IMR-90 (cell line): ENCODE data around the gene TMEM205. TPM values are rescaled to one million over a fixed set of nuclear protein-coding genes. Genes with fewer than 3 reads are reported as not detected.

ENCODE experiments used
- ATAC-seq: fragments of 200-7000 bp; cut with Tn5 transposase; 2 replicates; pipeline ENCODE4 v1.9.1; 2020; ENCODE audit warnings: low read depth, mild to moderate bottlenecking, moderate library complexity
- BruUV-seq: library from RNA; stranded (reverse); fragments of 400-500 nt; replicated peaks from 2 replicates; lab custom pipeline; 2021; lab: Mats Ljungman, UMichigan
- CTCF ChIA-PET: fragments of 300-600 bp; formaldehyde crosslinking; extraction: SDS; loops from one replicate; lab custom pipeline; 2021; ENCODE audit warnings: antibody characterized with exemption; lab: Yijun Ruan, JAX
- POLR2A ChIA-PET: fragments of 300-600 bp; sonication (Branson Sonifier 250); formaldehyde crosslinking; loops from one replicate; lab custom pipeline; 2022; ENCODE audit warnings: antibody characterized with exemption; ENCODE audit not compliant: unreplicated experiment; lab: Charles Lee
- DNase-seq: peaks from one replicate; pipeline ENCODE4 v3.0.0; 2013
- H2AFZ ChIP-seq: replicated peaks from 2 replicates; pipeline ENCODE3; 2013; ENCODE audit warnings: low read length, mild to moderate bottlenecking; ENCODE audit not compliant: poor library complexity
- H2AK5ac ChIP-seq: 2 replicates; pipeline ENCODE4 v1.6.1; 2013; ENCODE audit warnings: low read depth, low read length, inconsistent platforms
- H2AK9ac ChIP-seq: replicated peaks from 2 replicates; pipeline ENCODE3; 2013; ENCODE audit warnings: mild to moderate bottlenecking, low read depth, low read length, moderate library complexity; ENCODE audit not compliant: poor library complexity
- H2BK120ac ChIP-seq: 2 replicates; pipeline ENCODE4 v1.6.1; 2013; ENCODE audit warnings: low read depth, low read length, inconsistent platforms
- H2BK15ac ChIP-seq: 3 replicates; pipeline ENCODE4 v1.6.1; 2013; ENCODE audit warnings: low read depth, low read length, inconsistent platforms
- H2BK20ac ChIP-seq: 2 replicates; pipeline ENCODE4 v1.6.1; 2013; ENCODE audit warnings: low read depth, mild to moderate bottlenecking, inconsistent platforms, low read length, moderate library complexity
- H2BK5ac ChIP-seq: 2 replicates; pipeline ENCODE4 v1.6.1; 2013; ENCODE audit warnings: mild to moderate bottlenecking, low read depth, low read length, inconsistent platforms; ENCODE audit not compliant: poor library complexity, severe bottlenecking
- H3K14ac ChIP-seq: replicated peaks from 2 replicates; pipeline ENCODE4 v1.6.1; 2013; ENCODE audit warnings: low read depth, low read length, inconsistent platforms
- H3K18ac ChIP-seq: 2 replicates; pipeline ENCODE4 v1.6.1; 2013; ENCODE audit warnings: low read depth, low read length, control low read depth
- H3K23ac ChIP-seq: 2 replicates; pipeline ENCODE4 v1.6.1; 2013; ENCODE audit warnings: low read depth, low read length, inconsistent platforms
- H3K27ac ChIP-seq: 2 replicates; pipeline ENCODE4 v1.5.1; 2013; ENCODE audit warnings: mild to moderate bottlenecking, control low read depth, low read length; ENCODE audit not compliant: insufficient read depth
- H3K27me3 ChIP-seq: 2 replicates; pipeline ENCODE4 v1.6.1; 2013; ENCODE audit warnings: low read length; ENCODE audit not compliant: control insufficient read depth, insufficient read depth
- H3K36me3 ChIP-seq: 2 replicates; pipeline ENCODE4 v1.6.1; 2013; ENCODE audit warnings: low read length, mixed read lengths; ENCODE audit not compliant: control insufficient read depth, insufficient read depth
- H3K4ac ChIP-seq: 2 replicates; pipeline ENCODE4 v1.6.1; 2013; ENCODE audit warnings: low read depth, low read length, inconsistent platforms
- H3K4me1 ChIP-seq: 2 replicates; pipeline ENCODE4 v1.6.1; 2013; ENCODE audit warnings: low read length, mixed read lengths; ENCODE audit not compliant: control insufficient read depth, insufficient read depth
- H3K4me2 ChIP-seq: 2 replicates; pipeline ENCODE4 v1.6.1; 2013; ENCODE audit warnings: low read depth, mild to moderate bottlenecking, control low read depth, low read length, moderate library complexity
- H3K4me3 ChIP-seq: 2 replicates; pipeline ENCODE4 v1.5.1; 2013; ENCODE audit warnings: low read depth, mild to moderate bottlenecking, control low read depth, low read length, moderate library complexity; ENCODE audit not compliant: insufficient read depth
- H3K56ac ChIP-seq: 2 replicates; pipeline ENCODE4 v1.6.1; 2013; ENCODE audit warnings: low read length, inconsistent platforms; ENCODE audit not compliant: insufficient read depth; ENCODE audit errors: extremely low read depth
- H3K79me1 ChIP-seq, 2 experiments: 2 replicates each; pipeline ENCODE4 v1.6.1; 2013; ENCODE audit warnings: low read length in 2 of 2, inconsistent platforms in 1 of 2, low read depth in 1 of 2
- H3K9ac ChIP-seq: 2 replicates; pipeline ENCODE4 v1.6.1; 2013; ENCODE audit warnings: low read depth, low read length, control low read depth
- H3K9me1 ChIP-seq: 2 replicates; pipeline ENCODE4 v1.6.1; 2013; ENCODE audit warnings: low read length, inconsistent platforms; ENCODE audit not compliant: insufficient read depth
- H3K9me3 ChIP-seq: 2 replicates; pipeline ENCODE4 v1.6.1; 2013; ENCODE audit warnings: low read length; ENCODE audit not compliant: control insufficient read depth, insufficient read depth
- H4K20me1 ChIP-seq: 2 replicates; pipeline ENCODE4 v1.6.1; 2013; ENCODE audit warnings: low read length, inconsistent platforms; ENCODE audit not compliant: insufficient read depth
- H4K5ac ChIP-seq: 2 replicates; pipeline ENCODE4 v1.6.1; 2013; ENCODE audit warnings: mild to moderate bottlenecking, low read depth, low read length, control low read depth
- H4K8ac ChIP-seq, 2 experiments: 2 replicates each; pipeline ENCODE4 v1.6.1; 2013; ENCODE audit warnings: low read depth in 2 of 2, low read length in 2 of 2, control low read depth in 1 of 2, inconsistent platforms in 1 of 2
- H4K91ac ChIP-seq: 2 replicates; pipeline ENCODE4 v1.6.1; 2013; ENCODE audit warnings: low read depth, low read length, inconsistent platforms; ENCODE audit not compliant: insufficient read depth
- BHLHE40 ChIP-seq: fragments of 150-350 bp; IDR thresholded peaks from 2 replicates; pipeline ENCODE4 v1.6.1; 2016; ENCODE audit warnings: mild to moderate bottlenecking, low read depth, low read length
- CHD1 ChIP-seq: IDR thresholded peaks from 2 replicates; pipeline ENCODE4 v1.6.1; 2012; ENCODE audit warnings: low read depth, low read length, improper control_type of control experiment
- ELK1 ChIP-seq: fragments of 150-350 bp; IDR thresholded peaks from 2 replicates; pipeline ENCODE4 v1.6.1; 2016; ENCODE audit warnings: low read depth, mild to moderate bottlenecking, low read length, moderate library complexity, borderline replicate concordance
- FOS ChIP-seq: fragments of 150-350 bp; IDR thresholded peaks from 2 replicates; pipeline ENCODE4 v1.6.1; 2016; ENCODE audit warnings: low read depth, low read length
- MAZ ChIP-seq: IDR thresholded peaks from 2 replicates; pipeline ENCODE4 v1.6.1; 2012; ENCODE audit warnings: low read depth, mild to moderate bottlenecking, low read length, improper control_type of control experiment, moderate library complexity, borderline replicate concordance
- MXI1 ChIP-seq: IDR thresholded peaks from 2 replicates; pipeline ENCODE4 v1.6.1; 2012; ENCODE audit warnings: low read depth, mild to moderate bottlenecking, low read length, moderate library complexity, borderline replicate concordance
- NFE2L2 ChIP-seq: fragments of 150-350 bp; IDR thresholded peaks from 2 replicates; pipeline ENCODE4 v1.6.1; 2016; ENCODE audit warnings: low read depth, mild to moderate bottlenecking, low read length
- POLR2A ChIP-seq: IDR thresholded peaks from 2 replicates; pipeline ENCODE4 v1.6.1; 2012; ENCODE audit warnings: mild to moderate bottlenecking, low read depth, low read length
- RAD21 ChIP-seq: IDR thresholded peaks from 2 replicates; pipeline ENCODE4 v1.6.1; 2012; ENCODE audit warnings: low read length, improper control_type of control experiment
- RCOR1 ChIP-seq: IDR thresholded peaks from 2 replicates; pipeline ENCODE4 v1.6.1; 2012; ENCODE audit warnings: mild to moderate bottlenecking, low read length, improper control_type of control experiment; ENCODE audit not compliant: insufficient replicate concordance
- RFX5 ChIP-seq: IDR thresholded peaks from 2 replicates; pipeline ENCODE4 v1.8.0; 2012; ENCODE audit warnings: low read depth, mild to moderate bottlenecking, low read length, moderate library complexity
- SMC3 ChIP-seq: fragments of 150-350 bp; IDR thresholded peaks from 2 replicates; pipeline ENCODE4 v1.6.1; 2016; ENCODE audit warnings: low read depth, mild to moderate bottlenecking, antibody characterized with exemption, low read length, moderate library complexity
- USF2 ChIP-seq: fragments of 150-350 bp; IDR thresholded peaks from 2 replicates; pipeline ENCODE4 v1.6.1; 2017; ENCODE audit warnings: mild to moderate bottlenecking, antibody characterized with exemption, low read length, low read depth
- WGBS, 2 experiments: methylation state at CpG; one replicate each; pipeline versions ENCODE4 v1.1.5 to v1.1.7; 2013; ENCODE audit warnings: missing lambda C conversion rate in 2 of 2; ENCODE audit not compliant: insufficient read length in 1 of 2; ENCODE audit errors: extremely low coverage in 2 of 2; 5-methylcytosine and 5-hydroxymethylcytosine counted together
- dilution Hi-C: fragments of 300-500 bp; cut with HindIII; formaldehyde crosslinking; loops from one replicate; pipeline ENCODE4 v1.14.3; 2018; ENCODE audit warnings: low sequenced_read_pairs; ENCODE audit not compliant: unreplicated experiment
- in situ Hi-C: fragments of 300-500 bp; cut with MboI; formaldehyde crosslinking; loops from 3 replicates; pipeline ENCODE4 v1.14.3; 2019; ENCODE audit warnings: low sequenced_read_pairs, inconsistent platforms, mixed read lengths
- intact Hi-C: fragments of 100-400 bp; cut with micrococcal nuclease; formaldehyde crosslinking; loops from 2 replicates; pipeline ENCODE4 v1.10.0; 2022
- polyA plus RNA-seq, 3 experiments: library from polyadenylated mRNA; depleted of rRNA; stranded (reverse); fragments of >200 nt; gene quantifications; 2 replicates each; pipeline ENCODE4 v1.2.3, GENCODE V29; 2012; ENCODE audit warnings: low replicate concordance in 1 of 3
- total RNA-seq: library from RNA; depleted of rRNA; stranded (reverse); fragments of >200 nt; gene quantifications from 2 replicates; pipeline ENCODE4 v1.2.3, GENCODE V29; 2012

The TMEM205 gene
- total and polyA plus RNA-seq, 2 of the 4 experiments (the other 2 are of a cell fraction): 110 to 136 TPM

- H3K79me1 ChIP-seq: peaks cover 13 to 23% of the 10 kb centered on the region in 2 experiments
- no peak overlapping the region for H3K27ac ChIP-seq
- H2BK20ac ChIP-seq: no peak overlapping the region
- peaks cover 30% of the 10 kb centered on the region for H3K36me3 ChIP-seq
- H3K23ac ChIP-seq: no peak overlapping the region
- no CpG with 5 or more reads among the region's 11 CpGs for WGBS, 2 experiments
- H3K14ac ChIP-seq: no peak overlapping the region
- dilution Hi-C loops: no loop called here
- no peak overlapping the region for H3K18ac ChIP-seq
- no TSS peak for BruUV-seq
- no peaks in the 10 kb centered on the region for H3K27me3 ChIP-seq
- peaks cover 16% of the 10 kb centered on the region for H4K20me1 ChIP-seq
- DNase-seq (no peak), ATAC-seq (no peak)
- TF ChIP-seq RCOR1 (no peak), MAZ (no peak), USF2 (no peak), SMC3 (no peak), FOS (no peak), RAD21 (no peak), ELK1 (no peak), CHD1 (no peak), POLR2A (no peak), BHLHE40 (no peak), NFE2L2 (no peak), RFX5 (no peak), MXI1 (no peak)
- no peak overlapping the region for H2BK5ac ChIP-seq
- peaks cover 21% of the 10 kb centered on the region for H3K9me1 ChIP-seq
- no peak overlapping the region for H4K5ac ChIP-seq
- H3K9me3 ChIP-seq: no peaks in the 10 kb centered on the region
- H3K9ac ChIP-seq: no peak overlapping the region
- H3K4me2 ChIP-seq: no peak overlapping the region
- H3K56ac ChIP-seq: no peak overlapping the region
- no peak overlapping the region for H4K8ac ChIP-seq
- H3K4me3 ChIP-seq: no peak overlapping the region
- H3K4me1 ChIP-seq: peaks cover 8% of the 10 kb centered on the region
- H2BK15ac ChIP-seq: no peak overlapping the region
- no peak overlapping the region for H2AFZ ChIP-seq
- no peak overlapping the region for H2BK120ac ChIP-seq
- intact Hi-C loops: no loop called here
- no peak overlapping the region for H2AK9ac ChIP-seq
- no peak overlapping the region for H4K91ac ChIP-seq
- in situ Hi-C loops: no loop called here
- no peak overlapping the region for H3K4ac ChIP-seq
- CTCF ChIA-PET: no interaction called here
- H2AK5ac ChIP-seq: no peak overlapping the region
- POLR2A ChIA-PET: no interaction called here
Measured at GRCh38 chr19:11359421-11359820, 13.4 kb upstream of the TMEM205 start.
